T-helper 2 cell treated with Interferon-gamma antibody and Interleukin-4, amounts not matched to agents 5 μg/mL and 100 μg/mL, for 36 hours (primary cell): ENCODE data around the gene PPDPF.

Experiments
- DNase-seq: peaks from one replicate; pipeline ENCODE4 v3.0.0; 2021; ENCODE audit warnings: low spot score
- H3K27ac Mint-ChIP-seq: one replicate; pipeline ENCODE4 v1.8.0; 2021; ENCODE audit warnings: mild to moderate bottlenecking, mixed read lengths
- H3K27me3 Mint-ChIP-seq: one replicate; pipeline ENCODE4 v1.8.0; 2021; ENCODE audit warnings: low read depth, mixed read lengths
- H3K36me3 Mint-ChIP-seq: one replicate; pipeline ENCODE4 v1.8.0; 2021; ENCODE audit warnings: low read depth, mixed read lengths
- H3K4me1 Mint-ChIP-seq: one replicate; pipeline ENCODE4 v1.8.0; 2021; ENCODE audit warnings: low read depth, mixed read lengths
- H3K4me3 Mint-ChIP-seq: one replicate; pipeline ENCODE4 v1.8.0; 2022; ENCODE audit warnings: mild to moderate bottlenecking, moderate library complexity, mixed read lengths
- H3K9me3 Mint-ChIP-seq: one replicate; pipeline ENCODE4 v1.8.0; 2021; ENCODE audit warnings: mixed read lengths

PPDPF gene

DNA sequence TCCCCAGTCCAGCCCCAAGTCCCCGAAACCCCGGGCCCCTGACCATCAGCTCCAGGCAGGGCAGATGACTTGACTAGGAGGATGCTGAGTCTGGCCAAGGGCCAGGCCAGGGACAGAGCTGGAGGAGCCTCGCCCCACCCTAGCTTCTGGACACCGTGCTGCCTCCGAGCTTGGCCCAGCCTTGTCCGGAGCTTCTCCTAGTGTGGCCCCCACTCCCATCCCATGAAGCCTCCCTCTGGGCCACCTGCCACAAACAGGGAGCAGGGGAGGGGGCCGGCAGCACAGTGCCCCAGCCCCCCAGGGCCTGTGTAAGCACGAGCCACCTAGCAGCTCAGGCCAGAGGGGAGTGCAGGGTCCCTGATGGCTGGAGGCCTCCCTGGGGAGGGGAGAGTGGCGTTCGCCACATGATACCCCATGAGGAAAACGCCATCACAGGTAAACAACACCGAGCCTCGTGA is 27.0 kb upstream of the PPDPF start:
- Mint-ChIP-seq H3K9me3 (no peaks in the 10 kb centered on the region), H3K36me3 (no peaks in the 10 kb centered on the region), H3K27me3 (peaks cover 23% of the 10 kb centered on the region), H3K4me1 (no peaks in the 10 kb centered on the region), H3K4me3 (no peak overlapping the region), H3K27ac (no peak overlapping the region)
- DNase-seq: no peak

- DNase-seq: no peak
- Mint-ChIP-seq H3K36me3 (no peaks in the 10 kb centered on the region), H3K4me3 (no peak overlapping the region), H3K4me1 (no peaks in the 10 kb centered on the region), H3K9me3 (no peaks in the 10 kb centered on the region), H3K27ac (no peak overlapping the region), H3K27me3 (peaks cover 23% of the 10 kb centered on the region)
Measured at GRCh38 chr20:63494084-63494419, 26.5 kb upstream of the PPDPF start.

- Mint-ChIP-seq H3K27me3 (peaks cover 18% of the 10 kb centered on the region), H3K27ac (no peak overlapping the region), H3K4me1 (no peaks in the 10 kb centered on the region), H3K9me3 (no peaks in the 10 kb centered on the region), H3K4me3 (no peak overlapping the region), H3K36me3 (no peaks in the 10 kb centered on the region)
- DNase-seq: no peak
Measured at GRCh38 chr20:63494420-63495166, 26.0 kb upstream of the PPDPF start.

- Mint-ChIP-seq H3K36me3 (no peaks in the 10 kb centered on the region), H3K4me1 (no peaks in the 10 kb centered on the region), H3K27ac (no peak overlapping the region), H3K27me3 (peaks cover 18% of the 10 kb centered on the region), H3K4me3 (no peak overlapping the region), H3K9me3 (no peaks in the 10 kb centered on the region)
- DNase-seq: no peak
Measured at GRCh38 chr20:63495167-63495720, 25.3 kb upstream of the PPDPF start.

DNA sequence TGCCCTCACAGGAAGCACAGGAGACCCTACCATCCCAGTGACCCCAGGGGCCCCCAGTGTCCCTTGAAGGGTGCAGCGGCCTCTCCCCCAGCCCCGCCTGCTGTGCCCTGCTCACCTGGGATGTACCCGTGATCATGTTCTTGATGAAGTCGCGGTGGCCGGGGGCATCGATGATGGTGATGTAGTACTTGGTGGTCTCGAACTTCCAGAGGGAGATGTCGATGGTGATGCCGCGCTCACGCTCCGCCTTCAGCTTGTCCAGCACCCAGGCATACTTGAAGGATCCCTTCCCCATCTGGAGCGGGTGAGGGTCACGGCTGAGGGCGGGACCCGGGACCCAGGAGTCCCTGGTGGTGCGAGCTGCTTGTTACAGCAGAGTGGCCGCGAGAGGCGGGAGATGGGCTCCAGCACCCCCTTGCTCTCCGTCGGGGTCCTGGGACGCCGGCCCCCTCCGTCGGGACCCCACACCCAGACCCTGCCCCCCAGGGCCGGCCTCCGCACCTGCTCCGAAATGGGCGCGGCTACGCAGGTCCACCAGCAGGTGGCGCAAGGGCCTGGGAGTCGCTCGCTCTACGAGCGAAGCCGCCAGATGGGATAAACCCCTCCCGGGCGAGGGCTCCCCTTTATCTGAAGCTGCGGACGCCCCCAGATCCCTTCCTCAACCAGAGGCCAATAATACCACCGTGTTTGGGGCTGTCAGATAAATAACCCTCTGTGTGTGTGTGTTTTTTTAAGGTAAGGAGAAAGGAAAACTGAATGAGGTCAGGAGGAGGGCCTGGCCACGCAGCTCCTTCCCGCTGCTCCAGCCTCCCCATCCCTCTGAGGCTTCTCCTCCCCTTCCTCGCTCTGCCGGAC is 24.6 kb upstream of the PPDPF start:
- Mint-ChIP-seq H3K27me3 (peaks cover 23% of the 10 kb centered on the region), H3K27ac (no peak overlapping the region), H3K4me1 (no peaks in the 10 kb centered on the region), H3K4me3 (peak overlapping the region; percentile 56), H3K36me3 (no peaks in the 10 kb centered on the region), H3K9me3 (no peaks in the 10 kb centered on the region)
- DNase-seq: peak; percentile 51

DNA sequence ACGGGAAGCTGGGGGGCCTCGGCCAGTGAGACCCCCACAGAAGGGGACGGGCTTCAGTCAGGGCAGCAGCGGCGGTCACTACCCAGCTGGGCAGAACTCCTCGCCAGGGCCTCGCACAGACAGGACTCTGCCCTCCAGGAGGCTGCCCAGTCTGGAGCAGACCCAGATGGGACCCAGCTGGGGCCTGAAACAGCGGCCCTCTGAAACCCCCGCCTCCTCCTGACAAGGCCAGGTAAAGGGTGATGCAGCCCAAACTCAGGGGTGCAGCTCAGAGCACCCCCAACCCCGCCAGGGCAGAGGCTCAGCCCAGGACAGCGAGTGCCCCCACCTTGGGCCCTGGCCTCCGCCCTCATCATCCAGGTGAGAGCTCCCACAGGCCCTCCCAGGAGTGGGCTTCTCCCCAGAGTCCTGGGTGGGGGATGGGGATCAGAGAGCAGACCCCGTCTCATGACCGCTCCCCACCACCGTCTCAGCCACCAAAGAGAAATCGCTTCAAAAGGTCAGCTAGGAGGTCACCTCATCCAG is 23.9 kb upstream of the PPDPF start:
- no peaks in the 10 kb centered on the region for H3K9me3 Mint-ChIP-seq
- H3K27me3 Mint-ChIP-seq: peaks cover 25% of the 10 kb centered on the region
- no peak overlapping the region for H3K27ac Mint-ChIP-seq
- H3K4me1 Mint-ChIP-seq: no peaks in the 10 kb centered on the region
- H3K36me3 Mint-ChIP-seq: no peaks in the 10 kb centered on the region
- no peak for DNase-seq
- H3K4me3 Mint-ChIP-seq: peak overlapping the region; percentile 12

- H3K4me3 Mint-ChIP-seq: peak overlapping the region; percentile 12
- no peaks in the 10 kb centered on the region for H3K36me3 Mint-ChIP-seq
- no peak overlapping the region for H3K27ac Mint-ChIP-seq
Measured at GRCh38 chr20:63497138-63497945, 23.2 kb upstream of the PPDPF start.

GRCh38 chr20:63497946-63498935 is 22.3 kb upstream of the PPDPF start:
- no peak overlapping the region for H3K4me3 Mint-ChIP-seq
- H3K9me3 Mint-ChIP-seq: no peaks in the 10 kb centered on the region
- no peaks in the 10 kb centered on the region for H3K4me1 Mint-ChIP-seq
- DNase-seq: no peak
- H3K27ac Mint-ChIP-seq: no peak overlapping the region
- peaks cover 25% of the 10 kb centered on the region for H3K27me3 Mint-ChIP-seq
- no peaks in the 10 kb centered on the region for H3K36me3 Mint-ChIP-seq

More at GRCh38 chr20:63497138-63497945, 23.2 kb upstream of the PPDPF start:
- H3K4me1 Mint-ChIP-seq: no peaks in the 10 kb centered on the region
- H3K9me3 Mint-ChIP-seq: no peaks in the 10 kb centered on the region
- no peak for DNase-seq
- peaks cover 25% of the 10 kb centered on the region for H3K27me3 Mint-ChIP-seq

DNA sequence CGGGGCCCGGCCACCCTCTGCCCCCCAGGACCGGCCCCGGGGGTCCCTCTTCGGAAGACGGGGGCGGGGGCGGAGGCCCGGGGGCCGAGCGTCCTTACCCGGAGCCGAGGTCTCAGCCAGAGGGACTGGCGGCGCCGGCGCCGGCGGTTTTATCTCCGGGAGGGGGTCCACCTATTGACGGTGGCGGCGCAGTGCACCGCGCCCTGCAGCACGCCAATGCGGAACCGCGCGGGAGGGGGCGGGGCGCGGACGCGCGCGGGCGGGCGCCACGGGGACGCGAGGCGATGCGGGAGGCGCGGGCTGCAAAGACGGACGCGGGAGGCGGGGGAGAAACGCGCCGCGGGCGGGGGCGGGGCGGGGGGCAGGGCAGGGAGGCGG is 21.6 kb upstream of the PPDPF start, which contains the start of gene EEF1A2:
Gene EEF1A2, minus strand, starts transcription at position 124 of the 378 bp plus-strand sequence. CDS start 1,320 bp downstream, outside the sequence.
- Mint-ChIP-seq H3K4me3 (no peak within 1 kb of the TSS), H3K27me3 (peaks cover 26% of the 10 kb centered on the region), H3K27ac (no peak within 1 kb of the TSS), H3K9me3 (peaks cover under 1% of the 10 kb centered on the region), H3K36me3 (no peaks in the 10 kb centered on the region), H3K4me1 (no peaks in the 10 kb centered on the region)
- no peak for DNase-seq

- Mint-ChIP-seq H3K27ac (no peak overlapping the region), H3K4me3 (no peak overlapping the region), H3K27me3 (peaks cover 28% of the 10 kb centered on the region), H3K4me1 (no peaks in the 10 kb centered on the region), H3K36me3 (no peaks in the 10 kb centered on the region), H3K9me3 (peaks cover 3% of the 10 kb centered on the region)
- no peak for DNase-seq
Measured at GRCh38 chr20:63499338-63499969, 21.1 kb upstream of the PPDPF start.

DNA sequence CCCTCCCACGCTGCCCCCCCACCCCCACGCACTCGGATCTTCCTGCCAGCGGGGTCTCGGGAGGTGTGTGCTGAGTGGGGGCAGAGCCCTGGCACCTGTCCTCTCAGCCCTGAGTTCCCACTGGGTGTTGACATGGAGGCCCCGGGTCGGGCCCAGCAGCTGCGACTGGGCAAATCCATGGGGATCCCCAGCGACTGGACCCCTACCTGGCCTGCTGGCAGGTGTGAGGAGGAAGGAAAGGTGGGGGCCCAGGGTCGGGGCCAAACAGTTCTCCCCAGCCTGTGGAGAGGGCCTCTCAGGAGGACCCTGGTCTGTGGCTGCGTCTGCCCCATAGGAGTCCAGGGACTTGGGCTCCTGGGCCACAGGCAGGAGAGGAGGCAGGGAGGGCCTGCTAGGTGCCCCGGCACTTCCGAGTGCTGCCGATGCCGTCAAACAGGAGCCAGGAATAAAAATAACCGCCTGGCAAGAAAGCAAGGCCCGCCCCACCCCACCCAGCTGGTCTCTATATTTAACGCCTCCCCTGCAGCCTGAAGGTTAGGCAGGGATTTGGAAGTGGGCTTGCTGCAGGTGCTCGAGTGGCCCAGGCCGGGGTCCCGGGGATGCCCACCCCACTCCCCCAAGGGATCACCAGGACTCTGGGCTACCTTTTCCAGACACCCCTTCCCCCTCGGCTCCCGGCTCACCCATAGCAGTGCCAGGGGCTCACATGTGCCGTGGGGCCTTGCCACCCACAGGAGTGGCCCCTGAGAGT is 20.2 kb upstream of the PPDPF start:
- Mint-ChIP-seq H3K27ac (no peak overlapping the region), H3K36me3 (no peaks in the 10 kb centered on the region), H3K4me3 (no peak overlapping the region), H3K27me3 (peaks cover 31% of the 10 kb centered on the region), H3K4me1 (no peaks in the 10 kb centered on the region), H3K9me3 (peaks cover 3% of the 10 kb centered on the region)
- DNase-seq: no peak
